Stomach (tissue), 4 donors: ENCODE results near the gene TM7SF3.

Experiments used
- CTCF ChIP-seq, 7 experiments: fragments of 450-650 bp in 4 of 7; fragments of 200-600 bp in 3 of 7; sonication (generic) in 3 of 7; IDR thresholded peaks; one replicate each; pipeline ENCODE4 v1.5.1; 2016 to 2019; ENCODE audit warnings: antibody characterized with exemption in 7 of 7, control low read depth in 2 of 7, mild to moderate bottlenecking in 1 of 7
- EP300 ChIP-seq: sonication (generic); formaldehyde crosslinking; IDR thresholded peaks from one replicate; pipeline ENCODE4 v1.6.1; 2017; ENCODE audit warnings: antibody characterized with exemption
- POLR2A ChIP-seq, 4 donors: fragments of 450-650 bp; IDR thresholded peaks; one replicate each; pipeline ENCODE4 v1.6.1; 2016; ENCODE audit warnings: antibody characterized with exemption in 4 of 4, control low read depth in 2 of 4, mild to moderate bottlenecking in 1 of 4, moderate library complexity in 1 of 4
- POLR2AphosphoS5 ChIP-seq, 3 donors: sonication (generic); formaldehyde crosslinking; IDR thresholded peaks; one replicate each; pipeline ENCODE4 v1.6.1; 2016; ENCODE audit warnings: antibody characterized with exemption in 3 of 3

GRCh38 chr12:26979733-26980132 lies 34.5 kb downstream of the TM7SF3 start:
- TF ChIP-seq POLR2AphosphoS5 (IDR thresholded peaks at IDR 0.05) (no peak), CTCF (IDR thresholded peaks at IDR 0.05) (no peak), POLR2A (IDR thresholded peaks at IDR 0.05) (no peak), EP300 (no peak)
